ENCODE data around the gene AMBP. TPM values are rescaled to one million over a fixed set of nuclear protein-coding genes. Genes with fewer than 3 reads are reported as not detected.

The AMBP gene
- total RNA-seq, 1 experiment from 2014 or later, result not detected

DNA sequence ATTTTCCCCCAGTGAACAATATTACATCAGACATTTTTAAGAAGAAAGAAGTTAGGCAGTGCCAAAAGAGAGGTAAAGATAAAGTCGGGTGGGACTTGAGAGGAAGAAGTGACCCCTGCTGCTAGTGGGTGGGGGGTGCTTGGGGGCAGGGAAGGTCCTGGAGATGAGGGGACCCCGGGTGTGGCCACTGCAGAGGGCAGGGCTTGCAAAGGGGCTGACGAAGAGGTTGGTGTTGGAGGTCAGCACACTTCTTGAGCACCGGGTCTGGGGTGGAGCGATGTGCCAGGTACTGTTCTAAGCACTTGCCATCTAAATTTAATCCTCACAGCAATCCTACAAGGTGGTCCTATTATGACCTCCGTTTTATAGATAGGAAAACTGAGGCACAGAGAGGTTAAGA lies 62.0 kb downstream of the AMBP start:
- intact Hi-C loops (cut with micrococcal nuclease; ENCODE audit: unreplicated experiment), result no loop called here
- DNase-seq (ENCODE audit: low spot score), result no peak
- CTCF ChIA-PET, result no interaction called here

DNA sequence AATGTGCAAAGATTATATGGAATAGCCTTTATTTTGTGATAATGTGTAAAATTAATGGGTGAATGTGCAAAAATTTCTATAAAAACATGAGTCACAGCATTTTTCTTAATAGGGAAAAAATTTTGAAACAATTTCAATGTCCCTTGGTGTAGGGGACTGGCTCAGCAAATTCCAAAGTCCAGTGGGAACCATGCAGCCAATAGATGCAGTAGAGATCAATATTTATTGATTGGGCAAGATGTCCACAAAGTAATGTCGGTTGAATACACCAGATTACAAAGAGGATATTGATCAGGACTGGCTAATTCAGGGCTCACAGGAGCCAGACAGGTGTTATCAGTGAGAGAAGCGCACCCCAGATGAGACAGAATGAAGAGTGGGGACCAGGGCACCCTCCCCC lies 62.5 kb downstream of the AMBP start:
- TF ChIP-seq, protein P1, sequence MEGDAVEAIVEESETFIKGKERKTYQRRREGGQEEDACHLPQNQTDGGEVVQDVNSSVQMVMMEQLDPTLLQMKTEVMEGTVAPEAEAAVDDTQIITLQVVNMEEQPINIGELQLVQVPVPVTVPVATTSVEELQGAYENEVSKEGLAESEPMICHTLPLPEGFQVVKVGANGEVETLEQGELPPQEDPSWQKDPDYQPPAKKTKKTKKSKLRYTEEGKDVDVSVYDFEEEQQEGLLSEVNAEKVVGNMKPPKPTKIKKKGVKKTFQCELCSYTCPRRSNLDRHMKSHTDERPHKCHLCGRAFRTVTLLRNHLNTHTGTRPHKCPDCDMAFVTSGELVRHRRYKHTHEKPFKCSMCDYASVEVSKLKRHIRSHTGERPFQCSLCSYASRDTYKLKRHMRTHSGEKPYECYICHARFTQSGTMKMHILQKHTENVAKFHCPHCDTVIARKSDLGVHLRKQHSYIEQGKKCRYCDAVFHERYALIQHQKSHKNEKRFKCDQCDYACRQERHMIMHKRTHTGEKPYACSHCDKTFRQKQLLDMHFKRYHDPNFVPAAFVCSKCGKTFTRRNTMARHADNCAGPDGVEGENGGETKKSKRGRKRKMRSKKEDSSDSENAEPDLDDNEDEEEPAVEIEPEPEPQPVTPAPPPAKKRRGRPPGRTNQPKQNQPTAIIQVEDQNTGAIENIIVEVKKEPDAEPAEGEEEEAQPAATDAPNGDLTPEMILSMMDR (conservative IDR thresholded peaks at IDR 0.05; ENCODE audit: low read depth, low read length), result no peak
- no peak for TF ChIP-seq EZH2 (IDR thresholded peaks at IDR 0.05; ENCODE audit: borderline replicate concordance, low read depth, low read length, poor library complexity, severe bottlenecking)
- DNase-seq (ENCODE audit: low spot score), result no peak
- Histone ChIP-seq H3K27me3 (replicated peaks; ENCODE audit: insufficient read depth, low read depth, low read length, poor library complexity) (no peaks in the 10 kb centered on the region), H3K9me3 (ENCODE audit: low read depth, low read length, poor library complexity, severe bottlenecking) (no peaks in the 10 kb centered on the region), H3K36me3 (ENCODE audit: insufficient read depth, low read length, poor library complexity, severe bottlenecking) (peaks cover 15% of the 10 kb centered on the region), H3K4me1 (ENCODE audit: insufficient read depth, low read length, poor library complexity, severe bottlenecking) (no peaks in the 10 kb centered on the region), H3K27ac (ENCODE audit: low read depth, low read length, poor library complexity, severe bottlenecking) (no peak overlapping the region), H3K4me3 (ENCODE audit: low read depth, low read length, poor library complexity, severe bottlenecking) (no peak overlapping the region)
- CTCF ChIA-PET, result no interaction called here
- BruUV-seq (replicated peaks), result no TSS peak
- intact Hi-C loops (cut with micrococcal nuclease; ENCODE audit: unreplicated experiment), result no loop called here
- POLR2A ChIA-PET (ENCODE audit: low non-redundant PET), result no interaction called here

More for the DNA sequence above, 62.0 kb downstream of the AMBP start:
- no peak for TF ChIP-seq EZH2 (IDR thresholded peaks at IDR 0.05; ENCODE audit: borderline replicate concordance, low read depth, low read length, poor library complexity, severe bottlenecking)
- TF ChIP-seq, protein P1 (conservative IDR thresholded peaks at IDR 0.05; ENCODE audit: low read depth, low read length), result no peak
- H3K9me3 ChIP-seq (ENCODE audit: low read depth, low read length, poor library complexity, severe bottlenecking), result no peaks in the 10 kb centered on the region
- BruUV-seq (replicated peaks), result no TSS peak
- H3K4me3 ChIP-seq (ENCODE audit: low read depth, low read length, poor library complexity, severe bottlenecking), result no peak overlapping the region
- H3K27ac ChIP-seq (ENCODE audit: low read depth, low read length, poor library complexity, severe bottlenecking), result no peak overlapping the region
- POLR2A ChIA-PET (ENCODE audit: low non-redundant PET), result no interaction called here
- no peaks in the 10 kb centered on the region for H3K4me1 ChIP-seq (ENCODE audit: insufficient read depth, low read length, poor library complexity, severe bottlenecking)
- H3K36me3 ChIP-seq (ENCODE audit: insufficient read depth, low read length, poor library complexity, severe bottlenecking), result peaks cover 17% of the 10 kb centered on the region
- H3K27me3 ChIP-seq (replicated peaks; ENCODE audit: insufficient read depth, low read depth, low read length, poor library complexity), result no peaks in the 10 kb centered on the region

DNA sequence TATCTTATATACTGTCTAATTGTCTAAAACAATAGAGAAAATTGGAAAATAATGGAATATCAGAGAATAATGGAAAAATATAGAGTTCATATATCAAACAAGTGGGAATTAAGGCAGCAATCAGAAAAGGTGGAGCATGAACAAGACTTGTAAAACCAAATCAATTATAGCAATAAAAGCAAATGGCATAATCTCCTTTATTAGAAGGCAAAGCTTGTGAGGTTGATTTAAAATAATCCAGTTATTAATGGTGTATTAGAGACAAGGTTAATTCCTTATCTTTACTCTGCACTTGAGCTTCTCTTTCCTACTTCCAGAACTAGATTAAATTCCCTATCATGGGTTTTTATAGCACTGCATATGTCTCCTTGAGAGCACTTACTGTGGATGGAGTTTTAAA lies 64.1 kb downstream of the AMBP start:
- H3K27me3 ChIP-seq (replicated peaks; ENCODE audit: insufficient read depth, low read depth, low read length, poor library complexity), result no peaks in the 10 kb centered on the region
- BruUV-seq (replicated peaks), result no TSS peak
- no peak overlapping the region for H3K4me3 ChIP-seq (ENCODE audit: low read depth, low read length, poor library complexity, severe bottlenecking)
- POLR2A ChIA-PET (ENCODE audit: low non-redundant PET), result no interaction called here
- intact Hi-C loops (cut with micrococcal nuclease; ENCODE audit: unreplicated experiment), result no loop called here
- TF ChIP-seq, protein P1 (conservative IDR thresholded peaks at IDR 0.05; ENCODE audit: low read depth, low read length), result no peak
- TF ChIP-seq EZH2 (IDR thresholded peaks at IDR 0.05; ENCODE audit: borderline replicate concordance, low read depth, low read length, poor library complexity, severe bottlenecking), result no peak
- no peaks in the 10 kb centered on the region for H3K4me1 ChIP-seq (ENCODE audit: insufficient read depth, low read length, poor library complexity, severe bottlenecking)
- H3K27ac ChIP-seq (ENCODE audit: low read depth, low read length, poor library complexity, severe bottlenecking), result no peak overlapping the region
- peaks cover 11% of the 10 kb centered on the region for H3K36me3 ChIP-seq (ENCODE audit: insufficient read depth, low read length, poor library complexity, severe bottlenecking)
- CTCF ChIA-PET, result interaction anchor here (0.6 kb wide), 1 partner anchor 31 kb away, joined by 3 read pairs; no protein-coding TSS in a partner anchor
- no peaks in the 10 kb centered on the region for H3K9me3 ChIP-seq (ENCODE audit: low read depth, low read length, poor library complexity, severe bottlenecking)
- no peak for DNase-seq (ENCODE audit: low spot score)

All from A673 (cell line).